GM18502 (cell line): Measurements from ENCODE around the gene SPSB1.

Experiments used
- ATAC-seq: cut with Tn5 transposase; IDR thresholded peaks from one replicate; pipeline ENCODE4 v1.9.1; 2021; ENCODE audit warnings: mild to moderate bottlenecking; ENCODE audit not compliant: unreplicated experiment, poor library complexity

Gene SPSB1

DNA sequence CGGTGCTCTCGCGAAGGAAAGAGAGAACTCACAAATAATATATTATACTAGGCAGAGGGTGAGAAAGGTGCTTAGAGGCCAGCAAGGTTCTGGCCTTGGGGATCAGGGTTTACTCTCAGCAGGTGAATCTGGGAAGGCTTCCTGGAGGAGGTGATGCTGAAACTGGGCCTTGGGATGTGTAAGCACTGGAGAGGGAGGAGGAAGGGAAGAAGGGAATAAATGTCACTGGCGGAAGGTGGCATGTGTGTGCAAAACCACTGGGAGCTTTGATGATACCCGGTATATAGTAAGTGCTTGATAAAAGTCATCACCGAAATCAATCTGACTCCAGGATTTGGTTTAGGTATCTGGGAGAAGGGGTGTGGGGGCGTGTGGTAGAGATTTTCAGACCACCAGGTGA lies 24.4 kb downstream of the SPSB1 start:
- no peak for ATAC-seq

DNA sequence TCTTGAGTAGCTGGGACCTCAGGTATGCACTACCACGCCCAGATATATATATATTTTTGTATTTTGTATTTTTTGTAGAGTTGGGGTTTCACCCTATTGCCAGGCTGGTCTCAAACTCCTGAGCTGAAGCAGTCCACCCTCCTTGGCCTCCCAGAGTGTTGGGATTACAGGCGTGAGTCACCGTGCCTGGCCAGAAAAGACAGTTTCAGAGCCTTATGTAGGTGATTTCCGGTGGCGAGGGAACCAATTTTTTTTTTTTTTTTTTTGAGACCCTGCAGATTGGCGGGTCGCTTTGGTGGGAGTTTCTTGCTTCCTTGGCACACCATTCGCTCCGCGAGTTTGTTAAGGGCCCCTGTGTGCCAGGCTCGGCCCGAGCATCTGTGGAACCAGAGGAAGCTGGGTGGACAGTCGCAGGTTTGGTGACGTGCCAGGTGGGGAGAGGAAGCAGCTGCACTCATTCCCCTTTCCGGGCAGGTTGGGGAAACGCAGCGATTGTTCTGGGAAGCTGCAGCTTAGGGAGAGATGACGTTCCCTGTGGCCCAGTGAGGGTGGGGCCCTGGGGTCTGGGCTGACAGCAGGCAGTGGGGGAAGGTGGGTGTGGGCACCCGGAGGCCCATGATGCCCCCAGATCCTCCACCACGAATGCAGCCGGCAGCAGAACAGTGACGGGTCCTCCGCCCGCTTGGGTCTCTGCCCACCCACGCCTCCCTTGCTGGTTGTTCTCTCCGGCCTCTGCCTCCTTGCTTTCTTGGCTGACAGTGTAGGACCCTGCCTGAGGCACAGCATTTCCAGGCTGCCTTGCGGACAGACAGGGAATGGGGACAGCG lies 25.1 kb downstream of the SPSB1 start:
- no peak for ATAC-seq

DNA sequence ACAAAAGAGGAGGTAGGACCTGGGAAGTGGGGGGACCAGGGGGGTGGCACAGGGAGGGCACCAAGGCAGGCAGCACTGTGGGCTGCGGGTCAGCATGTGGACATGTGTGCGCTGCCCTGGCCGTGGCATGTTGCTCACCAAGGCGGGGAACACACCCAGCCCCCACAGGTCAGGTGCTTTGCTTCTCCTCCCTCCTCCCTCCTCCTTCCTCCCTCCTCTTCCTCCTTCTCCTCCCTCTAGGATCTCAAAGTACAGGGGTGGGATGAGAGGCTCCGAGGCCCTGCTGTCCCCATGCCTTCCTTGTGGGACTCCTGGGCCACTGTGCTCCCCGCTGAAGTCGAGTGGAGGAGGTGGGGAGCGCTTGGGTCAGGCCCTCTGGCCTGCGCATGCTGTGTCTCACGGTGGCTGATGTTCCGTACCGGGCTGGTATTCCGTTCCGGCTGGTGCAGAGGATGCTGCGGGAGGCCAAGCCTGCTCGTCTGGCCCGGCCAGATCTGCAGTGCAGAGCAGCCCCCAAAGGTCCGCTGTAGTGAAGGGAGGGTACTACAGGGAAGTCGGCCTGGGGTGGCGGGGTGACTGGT lies 26.6 kb downstream of the SPSB1 start:
- no peak for ATAC-seq

DNA sequence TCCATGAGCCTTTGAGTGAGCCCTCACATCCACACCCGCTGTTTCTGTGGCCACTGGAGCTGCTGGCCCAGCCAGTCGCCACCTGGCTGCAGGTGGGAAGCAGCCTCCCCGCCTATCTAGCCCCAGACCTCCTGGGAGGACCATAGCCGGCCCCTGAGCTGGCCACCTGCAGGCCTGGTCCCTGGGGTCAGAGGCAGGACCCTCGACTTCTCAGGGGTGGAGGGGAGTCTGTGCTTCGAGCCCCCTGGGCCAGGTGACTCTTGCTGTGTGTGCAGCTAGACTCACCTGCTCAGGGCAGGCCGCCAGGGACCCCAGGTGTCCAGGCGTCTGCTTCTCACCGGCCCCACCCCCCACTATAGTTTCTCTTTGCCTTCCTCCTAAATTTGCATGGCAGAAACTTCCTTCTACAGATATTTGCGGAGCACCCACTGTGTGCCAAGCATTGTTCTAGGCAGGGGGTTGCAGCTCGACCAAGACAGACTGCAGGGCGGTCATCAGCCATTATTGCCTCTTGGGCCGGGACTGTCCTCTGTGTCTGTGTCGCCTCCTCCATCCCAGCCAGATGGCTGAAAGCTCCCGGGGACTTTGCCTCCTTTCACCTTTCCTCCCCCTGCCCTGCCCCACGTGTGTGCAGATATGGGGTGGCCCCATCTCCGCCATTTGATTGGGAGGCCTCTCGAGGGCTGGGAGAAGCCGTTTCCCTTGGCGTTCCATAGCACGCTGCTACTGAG lies 27.3 kb downstream of the SPSB1 start:
- no peak for ATAC-seq

DNA sequence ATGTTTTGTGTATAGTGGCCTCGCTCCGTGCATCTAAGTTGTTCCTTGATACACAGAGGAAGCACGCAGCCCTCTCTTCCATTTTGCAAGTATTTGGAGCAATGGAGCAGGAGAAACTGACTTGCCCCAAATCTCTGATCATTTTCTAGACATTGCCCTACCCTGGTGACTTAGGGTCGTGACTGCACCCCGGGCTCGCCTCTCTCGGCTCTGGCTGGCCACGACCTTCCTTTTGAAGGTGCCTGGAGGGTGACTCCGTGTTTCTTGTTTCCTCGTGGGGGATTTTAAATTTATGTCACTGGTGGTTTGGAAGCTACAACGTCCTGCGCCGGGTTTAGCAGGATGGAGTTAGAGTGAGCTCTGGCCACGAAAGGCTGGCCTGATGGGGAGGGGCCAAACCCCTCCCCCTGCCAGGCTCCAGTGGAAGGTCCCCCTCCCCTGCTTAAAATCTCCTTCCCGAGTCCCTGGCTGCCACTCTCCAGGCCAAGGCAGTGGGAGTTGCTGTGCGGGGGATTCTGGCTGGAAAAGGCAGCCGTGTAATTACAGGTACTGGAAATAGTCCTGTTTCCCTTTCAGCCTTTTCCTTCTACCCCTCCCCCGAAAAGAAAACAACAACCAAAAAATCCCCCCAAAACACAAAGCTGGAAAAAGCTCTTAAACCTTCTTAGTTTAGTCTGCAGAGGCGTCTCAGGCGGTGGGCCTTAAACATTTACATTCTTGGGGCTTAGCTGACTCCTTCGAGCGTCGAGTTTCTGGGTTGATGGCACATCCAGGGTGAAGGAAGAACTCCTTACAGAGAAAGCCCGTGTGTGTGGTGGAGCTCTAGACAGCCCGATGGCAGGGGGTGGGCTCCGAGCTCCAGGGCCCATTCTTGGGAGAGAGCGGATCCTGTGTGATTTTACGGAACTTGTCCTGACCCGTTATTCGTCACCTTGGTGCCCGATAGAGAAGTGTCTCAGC lies 28.1 kb downstream of the SPSB1 start:
- no peak for ATAC-seq

DNA sequence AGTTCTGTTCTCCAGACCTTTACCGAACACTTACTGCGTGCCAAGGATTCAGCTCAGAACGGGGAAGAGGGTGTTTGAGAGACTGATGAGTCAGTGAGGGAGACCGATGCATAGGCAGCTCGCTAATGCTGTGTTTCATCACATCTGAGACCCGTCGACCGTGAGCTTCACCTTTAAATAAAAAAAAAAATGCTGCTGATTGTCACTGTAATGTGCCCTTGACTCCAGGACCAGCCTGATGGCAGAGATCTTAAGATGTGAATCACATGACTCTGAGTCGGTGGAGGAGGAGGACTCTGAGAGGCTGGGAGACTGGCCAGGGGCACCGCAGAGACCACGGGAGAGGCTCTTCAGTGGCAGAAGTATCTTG lies 28.8 kb downstream of the SPSB1 start:
- no peak for ATAC-seq

DNA sequence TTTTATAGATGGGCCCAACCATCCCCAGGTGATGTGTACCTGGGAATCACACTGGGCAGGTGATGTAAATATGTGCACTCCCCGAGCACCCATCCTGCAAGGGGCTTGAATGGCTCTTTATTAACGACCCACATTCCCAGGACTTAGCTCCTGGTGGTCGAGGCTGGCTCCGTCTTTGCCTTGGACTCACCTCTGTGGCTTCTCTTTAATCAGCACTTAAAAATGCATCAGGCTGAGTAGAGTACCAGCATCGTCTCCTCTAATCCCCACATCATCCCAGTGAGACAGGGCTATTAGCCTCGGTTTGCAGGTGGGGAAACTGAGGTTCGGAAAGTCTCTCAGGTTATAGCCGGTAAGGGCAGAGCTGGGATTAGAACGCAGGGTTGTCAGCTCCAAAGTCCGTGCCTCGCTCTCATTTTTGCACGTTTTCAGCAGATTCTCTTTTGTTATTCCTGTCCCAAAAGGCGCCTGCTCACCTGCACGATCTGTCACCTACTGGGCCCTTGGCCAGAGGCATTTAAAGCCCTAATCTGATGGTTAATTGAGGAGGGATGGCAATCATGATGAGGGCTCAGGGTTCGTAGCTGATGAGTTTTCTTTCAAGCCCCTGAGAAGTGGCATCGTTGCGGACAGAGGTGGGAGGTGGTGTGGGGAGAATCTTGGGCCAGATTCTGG lies 29.4 kb downstream of the SPSB1 start:
- ATAC-seq, result no peak

DNA sequence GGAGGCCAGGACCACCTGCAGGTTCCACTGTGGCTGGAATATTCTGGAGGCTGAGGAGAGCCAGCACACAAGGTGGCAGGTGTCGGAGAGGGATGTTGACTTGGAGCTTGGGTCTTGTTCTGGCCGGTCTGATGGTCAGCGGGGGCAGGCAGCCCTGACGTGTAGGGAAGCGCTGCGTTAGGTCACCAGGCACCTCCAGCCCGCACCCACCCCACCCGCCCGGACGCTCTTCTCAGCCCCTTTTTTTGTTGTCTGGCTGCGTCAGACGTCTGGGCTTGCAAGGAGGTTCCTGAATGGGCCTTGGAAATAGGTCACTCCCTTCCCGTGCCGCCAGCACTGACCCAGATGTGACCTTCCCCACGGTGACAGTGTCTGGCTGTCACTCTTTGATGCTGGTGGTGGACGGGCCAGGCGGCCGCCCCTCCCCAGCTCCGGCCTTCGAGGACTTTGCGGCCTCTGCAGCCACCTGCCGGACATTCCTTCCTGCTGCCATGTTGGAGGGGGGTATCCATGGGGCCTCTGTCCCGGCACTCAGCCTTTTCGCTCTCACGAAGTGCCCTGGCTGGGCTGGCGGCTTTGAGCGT lies 30.1 kb downstream of the SPSB1 start:
- ATAC-seq, result no peak

DNA sequence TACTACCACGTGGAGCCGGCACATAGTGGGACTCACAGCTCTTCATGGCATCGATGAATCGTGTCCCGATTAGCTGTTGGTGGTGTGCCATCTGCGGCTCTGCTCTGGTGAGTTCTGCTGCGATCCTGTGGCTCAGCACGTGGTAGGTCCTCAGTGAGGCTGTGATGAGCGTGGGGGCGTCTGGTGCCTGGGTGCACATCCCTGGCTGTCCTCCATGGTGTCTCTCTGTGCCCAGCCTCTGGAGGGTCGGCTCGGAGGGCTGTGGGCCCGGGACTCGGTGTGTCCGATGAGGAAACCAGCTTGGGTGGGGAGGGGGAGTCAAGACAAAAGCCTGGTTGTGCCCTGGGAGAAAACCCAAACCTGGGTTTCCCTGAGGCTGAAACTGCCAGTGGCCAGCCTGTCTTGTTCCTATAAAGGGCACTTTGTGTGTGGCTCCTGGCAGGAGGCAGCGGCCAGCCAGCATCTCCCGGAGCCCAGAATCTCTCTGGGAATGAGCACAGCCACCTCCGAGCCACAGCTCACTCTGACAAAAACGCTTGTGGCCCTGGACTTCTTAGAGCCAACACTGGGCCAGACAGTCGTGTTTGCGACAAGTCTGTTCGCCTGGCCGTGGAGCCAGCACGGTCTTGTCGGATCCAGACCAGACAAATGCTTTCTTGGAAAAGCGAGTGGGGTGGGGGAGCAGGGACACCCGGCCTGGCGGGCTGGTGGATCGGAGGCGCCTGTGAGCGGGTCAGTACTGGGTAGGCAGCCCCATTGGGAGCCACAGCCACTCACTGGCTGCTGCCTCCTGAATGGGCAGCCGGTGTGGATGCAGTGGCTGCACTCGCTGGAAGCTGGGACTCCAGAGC lies 31.8 kb downstream of the SPSB1 start:
- no peak for ATAC-seq

DNA sequence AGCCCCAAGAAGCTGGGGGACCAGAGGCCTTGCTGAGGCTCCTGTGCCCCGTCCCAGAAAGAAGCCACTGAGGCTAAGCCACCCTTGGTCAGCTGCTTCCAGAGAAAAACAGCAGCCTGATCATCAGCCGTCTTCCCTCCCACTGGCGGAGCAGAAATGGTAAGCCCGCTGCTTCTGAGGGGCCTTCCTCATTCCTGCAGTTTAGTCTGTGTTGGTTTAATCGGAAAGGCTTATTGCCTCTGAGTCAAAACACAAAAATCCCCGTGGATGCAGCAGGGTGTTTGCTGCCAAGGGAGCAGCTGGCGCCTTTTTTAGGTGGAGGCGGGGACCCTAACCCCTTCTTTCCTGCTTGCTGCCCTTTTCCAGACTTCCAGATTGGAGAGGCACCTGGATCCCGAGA lies 33.9 kb downstream of the SPSB1 start:
- no peak for ATAC-seq

DNA sequence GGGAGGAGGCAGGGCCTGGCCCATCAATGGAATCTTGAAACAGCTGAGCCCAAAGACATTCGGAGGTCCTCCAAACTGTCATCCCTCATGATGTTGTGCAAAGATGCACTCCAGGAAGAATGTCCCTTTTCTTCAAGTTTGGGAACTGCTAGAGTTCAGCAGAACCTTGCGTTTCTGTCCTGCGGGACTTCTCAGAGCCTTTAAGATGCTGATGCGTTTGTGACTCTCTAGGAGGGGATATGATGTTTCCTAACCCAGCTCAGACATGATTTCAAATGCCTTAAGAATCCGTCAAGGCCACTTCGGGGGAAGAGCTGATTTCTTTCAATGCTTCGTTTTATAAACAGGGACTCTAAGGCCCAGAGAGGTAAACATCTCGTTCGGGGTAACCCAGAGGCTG lies 35.5 kb downstream of the SPSB1 start:
- ATAC-seq, result no peak

DNA sequence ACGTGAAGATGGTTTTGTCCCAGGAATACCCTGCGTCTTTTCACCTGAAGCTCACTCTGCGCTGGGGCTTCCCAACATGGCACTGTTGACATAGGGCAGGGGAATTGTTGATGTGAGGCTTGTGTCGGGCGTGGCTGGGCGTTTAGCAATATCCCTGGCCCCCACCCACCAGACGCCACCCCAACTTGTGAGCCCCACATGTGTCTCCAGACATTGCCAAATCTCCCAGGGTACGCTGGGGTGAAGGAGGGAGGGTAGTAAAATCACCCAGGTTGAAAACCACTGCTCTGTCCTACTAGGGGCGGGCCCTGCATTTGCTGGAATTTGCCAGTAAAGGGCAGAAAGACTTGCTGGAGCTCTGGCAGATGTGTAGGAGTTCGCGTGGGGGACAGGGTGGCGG lies 36.0 kb downstream of the SPSB1 start:
- ATAC-seq, result no peak

DNA sequence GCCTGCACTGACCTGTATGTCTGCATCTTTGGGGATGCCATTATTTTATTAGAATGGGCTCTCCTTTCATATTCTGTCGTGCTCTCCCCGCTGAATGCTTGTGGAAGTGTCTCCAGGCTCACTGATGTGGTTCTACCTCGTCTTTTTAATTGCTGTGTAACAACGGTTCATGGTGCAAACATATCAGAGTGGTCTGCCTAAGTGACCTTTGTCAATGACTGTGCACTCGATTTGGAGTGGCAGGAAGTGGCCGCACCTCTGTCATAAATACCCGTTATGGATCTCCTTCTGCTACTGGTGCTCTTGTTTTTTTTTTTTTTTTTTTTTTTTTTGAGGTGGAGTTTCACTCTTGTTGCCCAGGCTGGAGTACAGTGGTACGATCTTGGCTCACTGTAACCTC lies 38.3 kb downstream of the SPSB1 start:
- ATAC-seq, result no peak

DNA sequence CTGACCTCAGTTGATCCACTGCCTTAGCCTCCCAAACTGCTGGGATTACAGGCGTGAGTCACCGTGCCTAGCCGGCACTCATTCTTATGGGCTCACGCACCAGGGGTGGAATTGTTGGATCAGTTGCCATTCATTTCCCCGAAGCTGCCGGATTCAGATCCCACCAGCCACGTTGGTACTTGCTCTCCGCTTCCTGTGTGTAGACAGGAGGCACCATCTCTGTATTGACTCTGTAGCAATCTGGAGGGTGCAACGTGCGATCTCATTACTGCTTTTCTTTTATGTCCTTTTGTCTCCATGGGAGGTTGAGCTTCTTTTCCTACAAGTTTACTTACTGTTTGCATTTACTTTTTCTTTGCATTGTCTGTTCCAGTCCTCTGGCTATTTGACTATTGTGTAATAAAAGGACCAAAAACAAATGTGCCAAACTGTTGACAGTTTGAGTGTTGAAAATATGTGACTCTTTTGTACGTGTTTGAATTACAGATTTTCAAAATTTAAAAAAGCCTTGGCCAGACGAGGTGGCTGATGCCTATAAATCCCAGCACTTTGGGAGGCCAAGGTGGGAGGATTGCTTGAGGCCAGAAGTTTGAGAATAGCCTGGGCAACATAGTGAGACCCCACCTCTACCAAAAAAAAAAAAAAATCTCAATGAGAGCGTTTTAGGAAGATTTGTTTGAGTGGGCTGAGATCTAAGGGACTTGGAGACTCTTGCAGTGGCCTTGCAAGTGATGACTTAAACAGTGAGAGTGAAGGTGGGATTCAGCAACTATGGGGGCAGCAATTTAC lies 39.1 kb downstream of the SPSB1 start:
- no peak for ATAC-seq

DNA sequence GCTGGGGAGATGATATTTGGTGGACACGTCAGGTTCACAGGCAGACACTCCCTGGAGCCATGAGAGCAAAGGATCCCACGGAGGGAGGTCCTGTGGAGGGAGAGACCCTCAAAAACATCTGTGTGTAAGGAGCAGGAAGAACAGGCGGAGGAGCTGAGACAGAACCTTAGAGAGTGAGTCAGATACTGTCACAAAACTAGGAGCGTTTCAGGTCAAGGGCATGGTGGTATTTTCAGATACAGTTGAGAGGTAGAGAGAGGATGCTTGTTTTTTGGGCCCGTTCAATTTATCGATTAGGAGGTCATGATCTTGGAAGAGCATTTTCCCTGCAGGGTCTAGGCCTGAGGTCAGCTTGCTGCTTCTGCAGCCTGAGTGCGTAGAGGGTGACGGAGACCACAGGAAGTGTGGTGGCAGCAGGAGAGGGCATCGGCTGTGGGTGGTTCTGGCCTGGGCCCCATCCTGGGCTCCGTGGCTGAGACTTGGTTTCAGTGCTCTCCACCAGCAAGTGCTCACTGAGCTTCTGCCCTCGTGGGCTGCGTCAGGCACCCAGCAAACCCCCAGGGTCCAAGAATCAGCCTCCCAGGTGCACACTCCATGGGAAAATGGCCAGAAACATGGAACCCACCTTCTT lies 39.9 kb downstream of the SPSB1 start:
- no peak for ATAC-seq

DNA sequence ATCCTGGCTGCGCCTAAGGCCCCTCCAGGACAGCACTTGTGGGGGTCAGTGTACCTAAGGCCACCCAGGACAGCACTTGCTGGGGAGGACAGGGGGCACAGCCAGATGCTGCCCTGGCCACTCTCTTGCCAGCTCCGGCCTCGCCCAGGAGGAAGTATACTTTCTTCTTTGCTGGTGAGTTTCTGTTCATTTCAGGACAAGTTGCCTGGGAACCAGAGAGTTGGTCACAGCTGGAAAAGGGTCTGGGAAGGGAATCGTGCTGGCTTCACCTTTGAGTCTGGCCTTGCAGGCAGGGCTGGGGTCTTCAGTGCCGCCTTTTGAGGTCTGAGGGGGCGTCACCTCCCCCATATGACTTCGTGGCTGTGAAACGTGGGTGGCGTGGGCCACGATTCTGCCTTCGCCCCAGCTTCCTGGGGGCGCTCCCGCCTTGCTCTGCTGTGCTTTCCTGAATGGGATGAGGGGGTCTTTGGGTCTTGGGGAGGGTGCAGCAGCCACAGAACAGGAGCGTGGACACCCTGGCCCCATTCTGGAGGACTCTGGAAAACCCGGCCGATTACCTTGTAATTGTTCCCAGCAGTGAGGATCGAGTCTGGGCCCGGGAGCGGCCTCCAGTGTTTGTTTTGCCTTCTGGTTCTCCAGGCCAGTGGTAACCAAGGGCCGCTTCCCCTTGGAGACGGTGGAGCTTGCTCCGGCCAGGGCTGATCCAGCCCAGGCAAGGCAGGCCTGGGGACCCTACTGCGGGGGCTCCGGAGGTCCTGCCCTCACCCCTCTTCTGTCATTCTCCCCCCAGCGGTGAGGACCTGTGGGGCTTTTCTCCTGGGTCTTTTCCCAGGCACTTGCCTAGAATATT lies 45.9 kb downstream of the SPSB1 start:
- no peak for ATAC-seq
